ENCODE measurements around the gene TECPR2. TPM values are rescaled to one million over a fixed set of nuclear protein-coding genes. Genes with fewer than 3 reads are reported as not detected.

The TECPR2 gene
- total and polyA plus RNA-seq, 9 donors, result 8.3 to 15.1 (median 12.1) TPM

GRCh38 chr14:102474934-102475333 is 112.2 kb downstream of the TECPR2 start:
- WGBS (ENCODE audit: insufficient coverage), result 82% methylated on average over 4 of the region's 5 CpGs
- no peaks in the 10 kb centered on the region for H3K9me3 ChIP-seq (replicated peaks; ENCODE audit: control insufficient read depth, low read depth, low read length)
- H3K4me1 ChIP-seq (ENCODE audit: control insufficient read depth, insufficient read depth, low read length), result peaks cover 18% of the 10 kb centered on the region
- H3K36me3 ChIP-seq (ENCODE audit: control insufficient read depth, insufficient read depth, low read length), result no peaks in the 10 kb centered on the region
- no peaks in the 10 kb centered on the region for H3K27me3 ChIP-seq (ENCODE audit: control insufficient read depth, insufficient read depth, low read length)
- H3K27ac ChIP-seq (ENCODE audit: low read length), result no peak overlapping the region
- no peak overlapping the region for H3K4me3 ChIP-seq (ENCODE audit: low read length)
- DNase-seq, result peak; percentile 82

GRCh38 chr14:102479107-102479506 is 116.4 kb downstream of the TECPR2 start:
- Histone ChIP-seq H3K4me1 (ENCODE audit: control insufficient read depth, insufficient read depth, low read length) (peaks cover 18% of the 10 kb centered on the region), H3K4me3 (ENCODE audit: low read length) (no peak overlapping the region), H3K36me3 (ENCODE audit: control insufficient read depth, insufficient read depth, low read length) (no peaks in the 10 kb centered on the region), H3K9me3 (replicated peaks; ENCODE audit: control insufficient read depth, low read depth, low read length) (peaks cover 2% of the 10 kb centered on the region), H3K27ac (ENCODE audit: low read length) (no peak overlapping the region), H3K27me3 (ENCODE audit: control insufficient read depth, insufficient read depth, low read length) (no peaks in the 10 kb centered on the region)
- no peak for DNase-seq
- 100% methylated on average over 2 of the region's 2 CpGs for WGBS (ENCODE audit: insufficient coverage)

- H3K4me3 ChIP-seq (ENCODE audit: low read length), result no peak overlapping the region
Observed at GRCh38 chr14:102479777-102480176, 117.0 kb downstream of the TECPR2 start.

GRCh38 chr14:102481371-102481770 is 118.6 kb downstream of the TECPR2 start:
- H3K36me3 ChIP-seq (ENCODE audit: control insufficient read depth, insufficient read depth, low read length), result no peaks in the 10 kb centered on the region
- H3K27me3 ChIP-seq (ENCODE audit: control insufficient read depth, insufficient read depth, low read length), result no peaks in the 10 kb centered on the region
- peaks cover 2% of the 10 kb centered on the region for H3K9me3 ChIP-seq (replicated peaks; ENCODE audit: control insufficient read depth, low read depth, low read length)
- no peak overlapping the region for H3K27ac ChIP-seq (ENCODE audit: low read length)
- H3K4me3 ChIP-seq (ENCODE audit: low read length), result no peak overlapping the region
- H3K4me1 ChIP-seq (ENCODE audit: control insufficient read depth, insufficient read depth, low read length), result peaks cover 10% of the 10 kb centered on the region
- DNase-seq, result no peak
- 89% methylated on average over 3 of the region's 4 CpGs for WGBS (ENCODE audit: insufficient coverage)

More at GRCh38 chr14:102479777-102480176, 117.0 kb downstream of the TECPR2 start:
- Histone ChIP-seq H3K27ac (ENCODE audit: low read length) (no peak overlapping the region), H3K27me3 (ENCODE audit: control insufficient read depth, insufficient read depth, low read length) (no peaks in the 10 kb centered on the region), H3K36me3 (ENCODE audit: control insufficient read depth, insufficient read depth, low read length) (no peaks in the 10 kb centered on the region), H3K9me3 (replicated peaks; ENCODE audit: control insufficient read depth, low read depth, low read length) (peaks cover 2% of the 10 kb centered on the region), H3K4me1 (ENCODE audit: control insufficient read depth, insufficient read depth, low read length) (peaks cover 15% of the 10 kb centered on the region)
- peak; percentile 57 for DNase-seq
- WGBS (ENCODE audit: insufficient coverage), result 78% methylated on average over 5 of the region's 7 CpGs

GRCh38 chr14:102481791-102482238 is 119.1 kb downstream of the TECPR2 start:
- H3K4me3 ChIP-seq (ENCODE audit: low read length), result no peak overlapping the region
- DNase-seq, result no peak
- H3K4me1 ChIP-seq (ENCODE audit: control insufficient read depth, insufficient read depth, low read length), result peaks cover 10% of the 10 kb centered on the region
- no peak overlapping the region for H3K27ac ChIP-seq (ENCODE audit: low read length)
- peaks cover 2% of the 10 kb centered on the region for H3K9me3 ChIP-seq (replicated peaks; ENCODE audit: control insufficient read depth, low read depth, low read length)
- no peaks in the 10 kb centered on the region for H3K27me3 ChIP-seq (ENCODE audit: control insufficient read depth, insufficient read depth, low read length)
- WGBS (ENCODE audit: insufficient coverage), result 96% methylated on average over 7 of the region's 8 CpGs
- H3K36me3 ChIP-seq (ENCODE audit: control insufficient read depth, insufficient read depth, low read length), result no peaks in the 10 kb centered on the region

GRCh38 chr14:102484316-102484715 is 121.6 kb downstream of the TECPR2 start:
- Histone ChIP-seq H3K9me3 (replicated peaks; ENCODE audit: control insufficient read depth, low read depth, low read length) (peaks cover 2% of the 10 kb centered on the region), H3K27me3 (ENCODE audit: control insufficient read depth, insufficient read depth, low read length) (no peaks in the 10 kb centered on the region), H3K4me1 (ENCODE audit: control insufficient read depth, insufficient read depth, low read length) (peaks cover 7% of the 10 kb centered on the region), H3K4me3 (ENCODE audit: low read length) (no peak overlapping the region), H3K36me3 (ENCODE audit: control insufficient read depth, insufficient read depth, low read length) (no peaks in the 10 kb centered on the region), H3K27ac (ENCODE audit: low read length) (no peak overlapping the region)
- no peak for DNase-seq
- 100% methylated on average over 1 of the region's 5 CpGs for WGBS (ENCODE audit: insufficient coverage)

- DNase-seq, result no peak
- WGBS (ENCODE audit: insufficient coverage), result 72% methylated on average over 8 of the region's 11 CpGs
- Histone ChIP-seq H3K27me3 (ENCODE audit: control insufficient read depth, insufficient read depth, low read length) (no peaks in the 10 kb centered on the region), H3K27ac (ENCODE audit: low read length) (no peak overlapping the region), H3K4me1 (ENCODE audit: control insufficient read depth, insufficient read depth, low read length) (peaks cover 3% of the 10 kb centered on the region), H3K36me3 (ENCODE audit: control insufficient read depth, insufficient read depth, low read length) (no peaks in the 10 kb centered on the region), H3K4me3 (ENCODE audit: low read length) (no peak overlapping the region), H3K9me3 (replicated peaks; ENCODE audit: control insufficient read depth, low read depth, low read length) (peaks cover 2% of the 10 kb centered on the region)
Observed at GRCh38 chr14:102485693-102486512, 123.2 kb downstream of the TECPR2 start.

- no peak overlapping the region for H3K27ac ChIP-seq (ENCODE audit: low read length)
- 67% methylated on average over 14 of the region's 17 CpGs for WGBS (ENCODE audit: insufficient coverage)
Observed at GRCh38 chr14:102486513-102487203, 123.9 kb downstream of the TECPR2 start.

GRCh38 chr14:102487204-102487577 is 124.5 kb downstream of the TECPR2 start:
- no peak for DNase-seq
- Histone ChIP-seq H3K27ac (ENCODE audit: low read length) (no peak overlapping the region), H3K36me3 (ENCODE audit: control insufficient read depth, insufficient read depth, low read length) (peaks cover 2% of the 10 kb centered on the region), H3K9me3 (replicated peaks; ENCODE audit: control insufficient read depth, low read depth, low read length) (peaks cover 2% of the 10 kb centered on the region), H3K27me3 (ENCODE audit: control insufficient read depth, insufficient read depth, low read length) (no peaks in the 10 kb centered on the region), H3K4me1 (ENCODE audit: control insufficient read depth, insufficient read depth, low read length) (peaks cover 3% of the 10 kb centered on the region), H3K4me3 (ENCODE audit: low read length) (no peak overlapping the region)
- 83% methylated on average over 1 of the region's 7 CpGs for WGBS (ENCODE audit: insufficient coverage)

More at GRCh38 chr14:102486513-102487203, 123.9 kb downstream of the TECPR2 start:
- no peak for DNase-seq
- peaks cover 2% of the 10 kb centered on the region for H3K9me3 ChIP-seq (replicated peaks; ENCODE audit: control insufficient read depth, low read depth, low read length)
- H3K27me3 ChIP-seq (ENCODE audit: control insufficient read depth, insufficient read depth, low read length), result no peaks in the 10 kb centered on the region
- no peak overlapping the region for H3K4me3 ChIP-seq (ENCODE audit: low read length)
- peaks cover 2% of the 10 kb centered on the region for H3K36me3 ChIP-seq (ENCODE audit: control insufficient read depth, insufficient read depth, low read length)
- H3K4me1 ChIP-seq (ENCODE audit: control insufficient read depth, insufficient read depth, low read length), result peaks cover 3% of the 10 kb centered on the region

GRCh38 chr14:102490456-102490855 is 127.7 kb downstream of the TECPR2 start:
- H3K27me3 ChIP-seq (ENCODE audit: control insufficient read depth, insufficient read depth, low read length), result no peaks in the 10 kb centered on the region
- peak overlapping the region; percentile 29 for H3K27ac ChIP-seq (ENCODE audit: low read length)
- DNase-seq, result no peak
- H3K4me3 ChIP-seq (ENCODE audit: low read length), result no peak overlapping the region
- 68% methylated on average over 15 of the region's 18 CpGs for WGBS (ENCODE audit: insufficient coverage)
- peaks cover 3% of the 10 kb centered on the region for H3K4me1 ChIP-seq (ENCODE audit: control insufficient read depth, insufficient read depth, low read length)
- peaks cover 2% of the 10 kb centered on the region for H3K36me3 ChIP-seq (ENCODE audit: control insufficient read depth, insufficient read depth, low read length)
- no peaks in the 10 kb centered on the region for H3K9me3 ChIP-seq (replicated peaks; ENCODE audit: control insufficient read depth, low read depth, low read length)
